ENCODE results near the gene KCNJ16. TPM values are rescaled to one million over a fixed set of nuclear protein-coding genes. Genes with fewer than 3 reads are reported as not detected.

Gene KCNJ16
- total and polyA plus RNA-seq, 9 of the 15 experiments (the other 6 are each of a cell fraction or from before 2014, with no cell fraction given): 0.01 to 0.75 (median 0.07) TPM; not detected in 4

DNA sequence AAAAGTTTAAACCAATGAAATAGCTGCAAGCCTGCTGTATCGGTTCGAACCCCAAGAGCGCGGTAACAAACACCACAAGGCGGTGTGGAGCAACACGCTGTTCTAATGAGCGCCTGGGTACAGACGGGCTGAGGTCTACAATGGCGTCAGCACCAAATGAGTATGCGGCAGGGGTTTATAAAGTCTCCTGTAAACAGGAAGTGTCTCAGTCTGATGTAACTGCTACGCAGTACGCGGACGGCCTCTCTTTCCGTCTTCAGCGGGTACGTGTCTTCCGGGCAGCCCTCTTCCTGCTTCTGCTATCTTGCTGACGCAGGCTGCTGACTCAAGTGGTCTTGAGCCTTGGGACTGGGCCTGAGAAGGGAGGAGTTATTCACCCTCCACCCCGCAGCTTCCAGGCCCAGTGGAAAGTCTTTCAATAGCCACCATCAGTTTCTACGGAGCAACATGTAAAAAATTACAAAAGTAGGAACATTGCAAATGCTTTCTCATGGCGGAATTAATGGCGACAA lies 53.8 kb downstream of the KCNJ16 start (continued):
- TF ChIP-seq ZNF589 (CRISPR knock-in tag; IDR thresholded peaks at IDR 0.05; ENCODE audit: low read depth) (no peak), BMI1 (IDR thresholded peaks at IDR 0.05; ENCODE audit: low read length) (no peak), NFYB (IDR thresholded peaks at IDR 0.05; ENCODE audit: extremely low read depth, insufficient read length) (no peak), ZC3H4 (CRISPR knock-in tag; IDR thresholded peaks at IDR 0.05; ENCODE audit: borderline replicate concordance) (no peak), ZFX (CRISPR knock-in tag; IDR thresholded peaks at IDR 0.05) (peak; percentile 43; the same call in 1 of the 2 replicates), COPS2 (conservative IDR thresholded peaks at IDR 0.05) (no peak), ZNF668 (CRISPR knock-in tag; IDR thresholded peaks at IDR 0.05) (no peak), FOSL1 (tag; conservative IDR thresholded peaks at IDR 0.05) (peak; percentile 79), TAL1 (IDR thresholded peaks at IDR 0.05) (no peak), TAF15 (IDR thresholded peaks at IDR 0.05; ENCODE audit: low read depth, low read length) (no peak), ZBED1 (IDR thresholded peaks at IDR 0.05) (no peak), ERF (CRISPR knock-in tag; IDR thresholded peaks at IDR 0.05) (no peak), CTBP1 (IDR thresholded peaks at IDR 0.05; ENCODE audit: borderline replicate concordance) (no peak; the same call in 1 of the 2 replicates), TARDBP (IDR thresholded peaks at IDR 0.05) (peak; percentile 93; the same call in 1 of the 2 replicates), THRAP3 (IDR thresholded peaks at IDR 0.05; ENCODE audit: borderline replicate concordance) (no peak), ZFP1 (CRISPR knock-in tag; IDR thresholded peaks at IDR 0.05) (no peak), ZNF3 (CRISPR knock-in tag; IDR thresholded peaks at IDR 0.05) (no peak), ZNF57 (CRISPR knock-in tag; IDR thresholded peaks at IDR 0.05) (no peak)
- TF ChIP-seq, protein P1, sequence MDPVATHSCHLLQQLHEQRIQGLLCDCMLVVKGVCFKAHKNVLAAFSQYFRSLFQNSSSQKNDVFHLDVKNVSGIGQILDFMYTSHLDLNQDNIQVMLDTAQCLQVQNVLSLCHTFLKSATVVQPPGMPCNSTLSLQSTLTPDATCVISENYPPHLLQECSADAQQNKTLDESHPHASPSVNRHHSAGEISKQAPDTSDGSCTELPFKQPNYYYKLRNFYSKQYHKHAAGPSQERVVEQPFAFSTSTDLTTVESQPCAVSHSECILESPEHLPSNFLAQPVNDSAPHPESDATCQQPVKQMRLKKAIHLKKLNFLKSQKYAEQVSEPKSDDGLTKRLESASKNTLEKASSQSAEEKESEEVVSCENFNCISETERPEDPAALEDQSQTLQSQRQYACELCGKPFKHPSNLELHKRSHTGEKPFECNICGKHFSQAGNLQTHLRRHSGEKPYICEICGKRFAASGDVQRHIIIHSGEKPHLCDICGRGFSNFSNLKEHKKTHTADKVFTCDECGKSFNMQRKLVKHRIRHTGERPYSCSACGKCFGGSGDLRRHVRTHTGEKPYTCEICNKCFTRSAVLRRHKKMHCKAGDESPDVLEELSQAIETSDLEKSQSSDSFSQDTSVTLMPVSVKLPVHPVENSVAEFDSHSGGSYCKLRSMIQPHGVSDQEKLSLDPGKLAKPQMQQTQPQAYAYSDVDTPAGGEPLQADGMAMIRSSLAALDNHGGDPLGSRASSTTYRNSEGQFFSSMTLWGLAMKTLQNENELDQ (CRISPR knock-in tag; IDR thresholded peaks at IDR 0.05; ENCODE audit: borderline replicate concordance): no peak
- TF ChIP-seq, protein P2, sequence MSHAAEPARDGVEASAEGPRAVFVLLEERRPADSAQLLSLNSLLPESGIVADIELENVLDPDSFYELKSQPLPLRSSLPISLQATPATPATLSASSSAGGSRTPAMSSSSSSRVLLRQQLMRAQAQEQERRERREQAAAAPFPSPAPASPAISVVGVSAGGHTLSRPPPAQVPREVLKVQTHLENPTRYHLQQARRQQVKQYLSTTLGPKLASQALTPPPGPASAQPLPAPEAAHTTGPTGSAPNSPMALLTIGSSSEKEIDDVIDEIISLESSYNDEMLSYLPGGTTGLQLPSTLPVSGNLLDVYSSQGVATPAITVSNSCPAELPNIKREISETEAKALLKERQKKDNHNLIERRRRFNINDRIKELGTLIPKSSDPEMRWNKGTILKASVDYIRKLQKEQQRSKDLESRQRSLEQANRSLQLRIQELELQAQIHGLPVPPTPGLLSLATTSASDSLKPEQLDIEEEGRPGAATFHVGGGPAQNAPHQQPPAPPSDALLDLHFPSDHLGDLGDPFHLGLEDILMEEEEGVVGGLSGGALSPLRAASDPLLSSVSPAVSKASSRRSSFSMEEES (CRISPR knock-in tag; IDR thresholded peaks at IDR 0.05): no peak
- TF ChIP-seq, protein P3, sequence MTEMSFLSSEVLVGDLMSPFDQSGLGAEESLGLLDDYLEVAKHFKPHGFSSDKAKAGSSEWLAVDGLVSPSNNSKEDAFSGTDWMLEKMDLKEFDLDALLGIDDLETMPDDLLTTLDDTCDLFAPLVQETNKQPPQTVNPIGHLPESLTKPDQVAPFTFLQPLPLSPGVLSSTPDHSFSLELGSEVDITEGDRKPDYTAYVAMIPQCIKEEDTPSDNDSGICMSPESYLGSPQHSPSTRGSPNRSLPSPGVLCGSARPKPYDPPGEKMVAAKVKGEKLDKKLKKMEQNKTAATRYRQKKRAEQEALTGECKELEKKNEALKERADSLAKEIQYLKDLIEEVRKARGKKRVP (CRISPR knock-in tag; IDR thresholded peaks at IDR 0.05): peak; percentile 88
- TF ChIP-seq, protein P4, sequence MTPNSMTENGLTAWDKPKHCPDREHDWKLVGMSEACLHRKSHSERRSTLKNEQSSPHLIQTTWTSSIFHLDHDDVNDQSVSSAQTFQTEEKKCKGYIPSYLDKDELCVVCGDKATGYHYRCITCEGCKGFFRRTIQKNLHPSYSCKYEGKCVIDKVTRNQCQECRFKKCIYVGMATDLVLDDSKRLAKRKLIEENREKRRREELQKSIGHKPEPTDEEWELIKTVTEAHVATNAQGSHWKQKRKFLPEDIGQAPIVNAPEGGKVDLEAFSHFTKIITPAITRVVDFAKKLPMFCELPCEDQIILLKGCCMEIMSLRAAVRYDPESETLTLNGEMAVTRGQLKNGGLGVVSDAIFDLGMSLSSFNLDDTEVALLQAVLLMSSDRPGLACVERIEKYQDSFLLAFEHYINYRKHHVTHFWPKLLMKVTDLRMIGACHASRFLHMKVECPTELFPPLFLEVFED (CRISPR knock-in tag; conservative IDR thresholded peaks at IDR 0.05): no peak
